T-helper 22 cell (primary cell): ENCODE results near the gene KLHL30.

ENCODE experiments used
- DNase-seq: peaks from one replicate; pipeline ENCODE4 v3.0.0-alpha.2; 2020; ENCODE audit warnings: low read depth

The KLHL30 gene

GRCh38 chr2:238138331-238139195 lies at the start of gene KLHL30:
TSS of gene KLHL30 (plus strand) at chr2:238138668. CDS start at chr2:238140755, 2,087 bp downstream.
- DNase-seq, result no peak

- DNase-seq, result no peak
Observed at GRCh38 chr2:238090887-238091286, 47.6 kb upstream of the KLHL30 start.

- no peak for DNase-seq
Observed at GRCh38 chr2:238091436-238092060, 46.9 kb upstream of the KLHL30 start.

GRCh38 chr2:238092486-238093035 lies 45.9 kb upstream of the KLHL30 start:
- no peak for DNase-seq

GRCh38 chr2:238093181-238094140 lies 45.0 kb upstream of the KLHL30 start:
- DNase-seq, result no peak

- DNase-seq, result no peak
Observed at GRCh38 chr2:238094438-238095022, 43.9 kb upstream of the KLHL30 start.

GRCh38 chr2:238095143-238095542 lies 43.3 kb upstream of the KLHL30 start:
- no peak for DNase-seq

- no peak for DNase-seq
Observed at GRCh38 chr2:238096311-238097011, 42.0 kb upstream of the KLHL30 start.

- no peak for DNase-seq
Observed at GRCh38 chr2:238097201-238097987, 41.1 kb upstream of the KLHL30 start.

GRCh38 chr2:238097988-238098871 lies 40.2 kb upstream of the KLHL30 start:
- DNase-seq, result no peak

- DNase-seq, result no peak
Observed at GRCh38 chr2:238098901-238099713, 39.4 kb upstream of the KLHL30 start.

GRCh38 chr2:238099714-238100048 lies 38.8 kb upstream of the KLHL30 start:
- no peak for DNase-seq

- DNase-seq, result no peak
Observed at GRCh38 chr2:238100049-238100820, 38.2 kb upstream of the KLHL30 start, which contains the start of gene ESPNL. TSS of gene ESPNL (plus strand) at chr2:238100340. CDS start at chr2:238100420, 80 bp downstream.

- DNase-seq, result no peak
Observed at GRCh38 chr2:238100821-238101771, 37.4 kb upstream of the KLHL30 start.

- no peak for DNase-seq
Observed at GRCh38 chr2:238101891-238102841, 36.3 kb upstream of the KLHL30 start.
